C4-2B (cell line): ENCODE data around the gene HIP1.
"Not testable (repeated sequence)": the region's sequence is repeated elsewhere in the genome, so short reads cannot be mapped to it uniquely, and the experiment has no call there.

Experiments used
- H3K27ac ChIP-seq: fragments of 450-650 bp; 2 replicates; pipeline ENCODE4 v1.5.1; 2017
- CTCF ChIP-seq: fragments of 450-650 bp; conservative IDR thresholded peaks from 2 replicates; pipeline ENCODE4 v1.5.1; 2017; ENCODE audit warnings: mild to moderate bottlenecking
- ZFX ChIP-seq: fragments of 450-650 bp; IDR thresholded peaks from 2 replicates; pipeline ENCODE4 v1.6.1; 2017

Gene HIP1

DNA sequence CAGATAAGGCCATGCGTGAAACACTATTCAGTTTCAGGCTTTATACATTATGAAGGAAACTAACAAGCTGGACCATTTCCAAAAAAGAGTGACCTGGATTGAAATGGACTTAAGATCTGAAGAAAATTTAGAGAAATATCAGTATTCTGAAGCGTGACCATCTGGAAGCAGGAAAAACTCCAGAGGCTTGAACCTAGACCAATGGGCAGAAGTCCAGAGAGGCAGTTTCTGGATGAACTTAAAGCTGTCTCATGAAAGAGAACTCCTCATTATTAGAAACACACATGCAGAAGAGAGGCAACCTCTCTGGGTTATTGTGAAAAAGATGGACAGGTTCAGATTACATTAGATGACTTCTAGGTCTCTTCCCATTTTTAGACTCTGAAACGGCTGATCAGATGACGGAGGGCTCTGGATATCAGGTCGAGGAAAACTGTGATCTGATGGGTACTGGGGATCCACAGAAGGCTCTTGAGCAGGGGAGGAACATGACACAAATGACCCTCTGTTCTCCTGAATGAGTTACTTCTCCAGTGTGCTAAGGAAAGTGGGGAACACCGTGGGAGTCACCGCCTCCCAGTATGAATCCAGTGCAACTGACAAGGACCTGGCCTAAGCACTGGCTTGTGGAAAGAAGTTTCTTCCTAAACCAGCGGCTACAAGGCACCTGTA, 130.2 kb downstream of the HIP1 start:
- H3K27ac ChIP-seq, result no peak overlapping the region
- TF ChIP-seq ZFX (no peak), CTCF (no peak)

- no peak for TF ChIP-seq CTCF
- no peak for TF ChIP-seq ZFX
- H3K27ac ChIP-seq, result no peak overlapping the region
Measured at GRCh38 chr7:75604408-75604807, 134.3 kb downstream of the HIP1 start.

- H3K27ac ChIP-seq, result not testable (repeated sequence)
Measured at GRCh38 chr7:75602831-75603230, 135.9 kb downstream of the HIP1 start.

GRCh38 chr7:75601539-75601938, 137.2 kb downstream of the HIP1 start:
- no peak for TF ChIP-seq CTCF
- no peak for TF ChIP-seq ZFX
- H3K27ac ChIP-seq, result no peak overlapping the region

GRCh38 chr7:75600748-75601147, 138.0 kb downstream of the HIP1 start:
- not testable (repeated sequence) for H3K27ac ChIP-seq

GRCh38 chr7:75599244-75599781, 139.4 kb downstream of the HIP1 start:
- TF ChIP-seq CTCF (no peak), ZFX (no peak)
- no peak overlapping the region for H3K27ac ChIP-seq

DNA sequence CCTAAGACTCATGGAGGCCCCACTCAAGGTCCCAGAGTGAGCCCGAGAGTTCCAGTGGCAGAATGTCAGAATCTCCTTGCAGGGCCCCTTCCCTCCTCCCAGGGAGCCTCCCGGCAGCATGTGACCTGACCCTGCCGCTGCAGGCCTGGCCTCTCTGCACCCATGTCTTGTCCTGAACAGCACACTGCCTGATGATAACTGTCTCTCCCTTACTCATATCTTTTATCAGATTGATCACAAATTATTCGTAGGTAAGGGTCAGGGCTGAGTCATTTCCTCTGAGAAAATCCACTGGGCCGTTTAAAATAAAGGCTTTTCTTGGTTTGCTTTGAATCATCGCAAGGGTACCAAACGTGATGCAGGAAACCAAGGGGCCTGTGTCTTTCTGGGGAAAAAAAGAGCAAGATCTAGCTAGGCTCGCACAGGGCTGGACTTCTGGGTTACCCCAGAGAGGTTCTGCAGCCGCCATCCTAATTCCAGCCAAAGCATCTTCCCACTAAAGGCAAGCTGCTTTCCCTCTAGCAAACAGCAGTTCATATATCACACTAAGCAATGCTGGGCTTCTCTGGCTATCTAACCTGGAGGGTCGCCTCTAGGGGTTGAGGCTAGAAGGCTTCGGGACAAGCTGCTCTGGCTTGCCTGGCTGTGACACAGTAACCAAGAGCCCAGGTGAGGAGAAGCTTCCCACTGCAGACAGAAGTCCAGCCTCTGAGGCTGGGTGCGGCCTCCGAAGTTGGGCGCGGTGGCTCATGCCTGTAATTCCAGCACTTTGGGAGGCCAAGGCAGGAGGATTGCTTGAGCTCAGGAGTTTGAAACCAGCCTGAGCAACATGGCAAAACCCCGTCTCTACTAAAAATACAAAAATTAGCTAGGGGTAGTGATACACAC, 141.8 kb downstream of the HIP1 start:
- no peak overlapping the region for H3K27ac ChIP-seq

More for the DNA sequence above, 141.8 kb downstream of the HIP1 start:
- TF ChIP-seq ZFX, result no peak
- TF ChIP-seq CTCF, result no peak
